Epithelial cell of umbilical artery (primary cell): ENCODE measurements around the gene SREBF1. TPM values are rescaled to one million over a fixed set of nuclear protein-coding genes. Genes with fewer than 3 reads are reported as not detected.

Experiments
- total RNA-seq: library from RNA; depleted of rRNA; stranded (reverse); fragments of >200 nt; gene quantifications from 2 replicates; pipeline ENCODE4 v1.2.3, GENCODE V29; 2014

The SREBF1 gene
- 22.2 and 26.3 TPM in 2 replicates for total RNA-seq

DNA sequence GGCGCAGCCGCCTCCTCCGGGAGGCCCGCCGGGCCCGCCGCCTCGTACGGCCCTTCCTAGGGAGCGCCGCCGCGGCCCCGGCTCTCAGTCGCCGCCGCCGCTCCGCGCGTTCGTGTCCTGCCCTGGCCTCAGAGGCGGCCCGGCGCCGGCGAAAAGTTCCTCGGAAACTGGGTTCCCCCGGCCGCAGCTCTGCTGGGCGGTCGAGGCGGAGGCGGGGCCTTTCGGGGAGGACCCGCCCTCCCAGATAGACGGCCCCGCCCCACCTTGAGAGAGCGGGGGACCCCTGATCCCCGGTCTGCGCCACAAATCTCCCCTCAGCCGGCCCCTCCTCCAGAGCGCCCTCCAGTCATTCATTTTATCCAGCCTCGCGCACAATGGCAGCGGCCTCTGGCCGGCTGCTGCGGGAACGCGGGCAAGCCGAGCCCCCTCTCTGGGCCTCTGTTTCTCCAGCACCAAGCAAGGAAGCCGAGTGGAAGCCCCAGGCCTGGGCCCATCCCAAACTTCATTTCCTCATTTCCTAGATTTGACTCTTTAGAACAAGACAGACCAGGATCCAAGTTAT, at the start of gene SREBF1:
Gene SREBF1 (minus strand): TSS at position 169 of the 562 bp plus-strand sequence. CDS start 169 bp downstream, outside the sequence.

Other genes with a start within 250 kb of the SREBF1 start
- gene PEMT, start 245.3 kb downstream of the SREBF1 start, total RNA-seq: 26.3 and 31.5 TPM in 2 replicates
- 8.4 and 8.8 TPM in 2 replicates for gene RAI1, start 155.5 kb downstream of the SREBF1 start, total RNA-seq
- 10.4 and 57.6 TPM in 2 replicates for gene TOM1L2, start 135.4 kb upstream of the SREBF1 start, total RNA-seq
- 0.76 and 0.97 TPM in 2 replicates for gene DRC3, start 135.9 kb upstream of the SREBF1 start, total RNA-seq
- gene ATPAF2, start 202.2 kb upstream of the SREBF1 start, total RNA-seq: 18.2 and 28.4 TPM in 2 replicates
- 3.9 and 5.8 TPM in 2 replicates for gene GID4, start 202.4 kb upstream of the SREBF1 start, total RNA-seq